CD4-positive, alpha-beta T cell (primary cell): ENCODE data around the gene SMARCA2. TPM values are rescaled to one million over a fixed set of nuclear protein-coding genes. Genes with fewer than 3 reads are reported as not detected.

Source experiments
- ATAC-seq: fragments of 200-7000 bp; cut with Tn5 transposase; one replicate; pipeline ENCODE4 v1.10.0; 2022; ENCODE audit warnings: mild to moderate bottlenecking; ENCODE audit not compliant: poor library complexity
- CTCF ChIA-PET: fragments of 350-600 bp; sonication (Branson Sonifier 250); formaldehyde crosslinking; loops from one replicate; lab custom pipeline; 2021; ENCODE audit warnings: antibody characterized with exemption, inconsistent platforms; lab: Charles Lee
- POLR2A ChIA-PET: fragments of 350-600 bp; sonication (Branson Sonifier 250); formaldehyde crosslinking; loops from one replicate; lab custom pipeline; 2021; ENCODE audit warnings: antibody characterized with exemption, inconsistent platforms; lab: Charles Lee
- DNase-seq, 14 experiments: peaks; one replicate each; pipeline ENCODE4 v3.0.0-alpha.2; 2013 to 2020; ENCODE audit warnings: mixed read lengths in 2 of 14
- H3K27ac ChIP-seq, 2 donors: one replicate each; pipeline versions ENCODE4 v1.5.1 to v1.7.0; 2013; ENCODE audit warnings: low read length in 2 of 2, low read depth in 1 of 2, mild to moderate bottlenecking in 1 of 2
- H3K27me3 ChIP-seq, 2 experiments: 1 replicate in 1 of 2; 2 replicates in 1 of 2; pipeline versions ENCODE4 v1.6.1 to v1.7.0; 2013; ENCODE audit warnings: low read length in 2 of 2, control low read depth in 1 of 2, mild to moderate bottlenecking in 1 of 2, moderate library complexity in 1 of 2; ENCODE audit not compliant: insufficient read depth in 2 of 2, control insufficient read depth in 1 of 2
- H3K36me3 ChIP-seq: one replicate; pipeline ENCODE4 v1.6.1; 2013; ENCODE audit warnings: low read length, control low read depth; ENCODE audit not compliant: insufficient read depth
- H3K4me1 ChIP-seq: one replicate; pipeline ENCODE4 v1.6.1; 2013; ENCODE audit warnings: low read length, control low read depth; ENCODE audit not compliant: insufficient read depth
- H3K4me3 ChIP-seq: one replicate; pipeline ENCODE4 v1.5.1; 2013; ENCODE audit warnings: mild to moderate bottlenecking, low read length, moderate library complexity
- H3K9me3 ChIP-seq, 2 experiments: 1 replicate in 1 of 2; 2 replicates in 1 of 2; pipeline versions ENCODE4 v1.6.1 to v1.7.0; 2013; ENCODE audit warnings: low read length in 2 of 2, mild to moderate bottlenecking in 2 of 2, control low read depth in 1 of 2, moderate library complexity in 1 of 2; ENCODE audit not compliant: control insufficient read depth in 1 of 2, insufficient read depth in 1 of 2
- H3K27ac Mint-ChIP-seq: one replicate; pipeline ENCODE4 v1.8.0; 2020; ENCODE audit warnings: mixed read lengths
- H3K27me3 Mint-ChIP-seq: one replicate; pipeline ENCODE4 v1.8.0; 2021; ENCODE audit warnings: mixed read lengths
- H3K36me3 Mint-ChIP-seq: one replicate; pipeline ENCODE4 v1.8.0; 2021; ENCODE audit warnings: low read depth, mixed read lengths
- H3K4me1 Mint-ChIP-seq: one replicate; pipeline ENCODE4 v1.8.0; 2021; ENCODE audit warnings: low read depth, mixed read lengths
- H3K4me3 Mint-ChIP-seq: one replicate; pipeline ENCODE4 v1.8.0; 2020; ENCODE audit warnings: mild to moderate bottlenecking, mixed read lengths
- H3K9me3 Mint-ChIP-seq: one replicate; pipeline ENCODE4 v1.8.0; 2020; ENCODE audit warnings: mixed read lengths
- intact Hi-C, 2 experiments: fragments of 100-400 bp; cut with DNase I in 1 of 2; cut with micrococcal nuclease in 1 of 2; formaldehyde crosslinking; loops; one replicate each; pipeline versions ENCODE4 v1.15.1 to v1.9.0; 2023 to 2025; cut with DNase I, micrococcal nuclease
- total RNA-seq, 174 experiments: library from RNA in 2 of 174; stranded (reverse) in 2 of 174; gene quantifications; one replicate each; pipeline ENCODE4 v1.2.3 and lab custom pipeline; 2021 to 2026
- TF ChIP-seq, protein P1 (sequence below): fragments of 200-600 bp; IDR thresholded peaks from one replicate; pipeline ENCODE4 v1.8.0; 2022; ENCODE audit warnings: antibody characterized with exemption, mild to moderate bottlenecking

Gene SMARCA2
- total RNA-seq, 2 experiments from 2014 or later: 268 to 272 TPM

GRCh38 chr9:1982074-1982473 is 33.1 kb upstream of the SMARCA2 start:
- no peak for ATAC-seq
- Histone ChIP-seq H3K27ac (no peak overlapping the region), H3K9me3 (no peaks in the 10 kb centered on the region), H3K4me1 (no peaks in the 10 kb centered on the region), H3K4me3 (no peak overlapping the region), H3K36me3 (no peaks in the 10 kb centered on the region), H3K27me3 (no peaks in the 10 kb centered on the region)
- intact Hi-C loops: no loop called here
- H3K27me3 Mint-ChIP-seq: no peaks in the 10 kb centered on the region
- H3K4me3 Mint-ChIP-seq: no peak overlapping the region
- no peaks in the 10 kb centered on the region for H3K9me3 Mint-ChIP-seq
- ChIA-PET POLR2A (no interaction called here), CTCF (no interaction called here)
- H3K27ac Mint-ChIP-seq: no peak overlapping the region
- DNase-seq: no peak
- no peaks in the 10 kb centered on the region for H3K4me1 Mint-ChIP-seq
- H3K36me3 Mint-ChIP-seq: no peaks in the 10 kb centered on the region
- TF ChIP-seq, protein P1, sequence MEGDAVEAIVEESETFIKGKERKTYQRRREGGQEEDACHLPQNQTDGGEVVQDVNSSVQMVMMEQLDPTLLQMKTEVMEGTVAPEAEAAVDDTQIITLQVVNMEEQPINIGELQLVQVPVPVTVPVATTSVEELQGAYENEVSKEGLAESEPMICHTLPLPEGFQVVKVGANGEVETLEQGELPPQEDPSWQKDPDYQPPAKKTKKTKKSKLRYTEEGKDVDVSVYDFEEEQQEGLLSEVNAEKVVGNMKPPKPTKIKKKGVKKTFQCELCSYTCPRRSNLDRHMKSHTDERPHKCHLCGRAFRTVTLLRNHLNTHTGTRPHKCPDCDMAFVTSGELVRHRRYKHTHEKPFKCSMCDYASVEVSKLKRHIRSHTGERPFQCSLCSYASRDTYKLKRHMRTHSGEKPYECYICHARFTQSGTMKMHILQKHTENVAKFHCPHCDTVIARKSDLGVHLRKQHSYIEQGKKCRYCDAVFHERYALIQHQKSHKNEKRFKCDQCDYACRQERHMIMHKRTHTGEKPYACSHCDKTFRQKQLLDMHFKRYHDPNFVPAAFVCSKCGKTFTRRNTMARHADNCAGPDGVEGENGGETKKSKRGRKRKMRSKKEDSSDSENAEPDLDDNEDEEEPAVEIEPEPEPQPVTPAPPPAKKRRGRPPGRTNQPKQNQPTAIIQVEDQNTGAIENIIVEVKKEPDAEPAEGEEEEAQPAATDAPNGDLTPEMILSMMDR: no peak

GRCh38 chr9:1986341-1986740 is 28.8 kb upstream of the SMARCA2 start:
- H3K27ac Mint-ChIP-seq: no peak overlapping the region
- H3K27me3 Mint-ChIP-seq: no peaks in the 10 kb centered on the region
- intact Hi-C loops: no loop called here
- Histone ChIP-seq H3K27me3 (no peaks in the 10 kb centered on the region), H3K27ac (no peak overlapping the region), H3K4me3 (no peak overlapping the region), H3K36me3 (no peaks in the 10 kb centered on the region), H3K9me3 (no peaks in the 10 kb centered on the region), H3K4me1 (no peaks in the 10 kb centered on the region)
- no peak for ATAC-seq
- DNase-seq: no peak
- ChIA-PET CTCF (no interaction called here), POLR2A (no interaction called here)
- H3K4me1 Mint-ChIP-seq: no peaks in the 10 kb centered on the region
- H3K9me3 Mint-ChIP-seq: no peaks in the 10 kb centered on the region
- H3K4me3 Mint-ChIP-seq: no peak overlapping the region
- no peaks in the 10 kb centered on the region for H3K36me3 Mint-ChIP-seq
- TF ChIP-seq, protein P1: no peak

GRCh38 chr9:1989500-1989899 is 25.6 kb upstream of the SMARCA2 start:
- ATAC-seq (no peak), DNase-seq (no peak)
- Mint-ChIP-seq H3K9me3 (no peaks in the 10 kb centered on the region), H3K27ac (no peak overlapping the region), H3K4me3 (no peak overlapping the region), H3K36me3 (no peaks in the 10 kb centered on the region), H3K4me1 (no peaks in the 10 kb centered on the region), H3K27me3 (no peaks in the 10 kb centered on the region)
- H3K4me3 ChIP-seq: no peak overlapping the region
- intact Hi-C loops: no loop called here
- H3K4me1 ChIP-seq: no peaks in the 10 kb centered on the region
- no peaks in the 10 kb centered on the region for H3K9me3 ChIP-seq
- ChIA-PET POLR2A (no interaction called here), CTCF (no interaction called here)
- TF ChIP-seq, protein P1: no peak
- no peaks in the 10 kb centered on the region for H3K27me3 ChIP-seq
- H3K27ac ChIP-seq: no peak overlapping the region
- H3K36me3 ChIP-seq: no peaks in the 10 kb centered on the region
